ENCODE data around the gene DOCK9. TPM values are rescaled to one million over a fixed set of nuclear protein-coding genes. Genes with fewer than 3 reads are reported as not detected.
A peak's percentile ranks its signal among the peaks of the same experiment; 100 is the strongest.

DOCK9 gene
- polyA plus RNA-seq, 1 of the 3 experiments (the other 2 are of a cell fraction): 16.6 TPM

DNA sequence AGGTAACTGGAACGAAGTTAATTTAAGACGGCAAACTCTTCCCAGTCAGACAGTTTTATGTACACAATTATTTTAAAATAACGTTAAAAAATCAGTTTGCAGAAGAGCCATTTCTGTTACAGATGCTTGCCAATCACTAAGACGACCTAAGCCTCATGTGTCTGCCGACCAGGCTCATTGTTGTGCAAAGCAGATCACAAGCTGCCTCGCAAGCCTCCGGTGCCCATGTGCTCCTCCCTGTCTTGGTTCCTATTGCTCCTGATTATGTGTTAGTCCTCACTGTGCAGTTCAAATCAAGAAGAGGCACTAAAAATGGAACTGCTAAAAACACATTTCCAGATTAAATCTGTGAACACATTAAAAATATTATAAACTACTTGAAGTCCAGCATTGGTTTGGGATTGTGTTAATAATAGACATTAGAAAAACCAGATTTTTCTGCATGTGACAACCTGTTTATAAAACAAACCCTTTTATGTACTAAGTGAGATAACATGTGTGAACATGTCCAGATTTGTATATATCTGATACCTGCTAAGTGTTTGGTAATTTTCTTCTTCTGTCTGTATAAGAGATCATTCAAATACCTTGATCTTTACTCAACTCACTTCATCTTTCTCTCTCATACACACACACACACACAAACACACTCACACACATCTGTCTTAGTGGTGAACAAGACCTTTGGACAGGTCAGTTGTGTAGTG, 143.5 kb downstream of the DOCK9 start:
- CTCF ChIA-PET: interaction anchor here (0.9 to 1.4 kb wide), 4 partner anchors 34 to 389 kb away, joined by 3 to 4 read pairs (median 3); no protein-coding TSS in a partner anchor
- H3K27ac ChIP-seq (ENCODE audit: low read depth in 2 of 2, low read length in 1 of 2): peak overlapping the region in 1 of 2 experiments; percentile 18; a peak in 1 of 4 replicates

More for the DNA sequence above, 143.5 kb downstream of the DOCK9 start:
- Histone ChIP-seq H3F3A (replicated peaks; ENCODE audit: insufficient read depth) (no peaks in the 10 kb centered on the region), H3K79me2 (ENCODE audit: insufficient read depth) (no peaks in the 10 kb centered on the region), H3K4me3 (ENCODE audit: low read depth in 2 of 2, low read length in 1 of 2) (no peak overlapping the region), H3K4me2 (no peak overlapping the region), H3K9me3 (no peaks in the 10 kb centered on the region), H3K4me1 (ENCODE audit: control insufficient read depth in 1 of 2, insufficient read depth in 2 of 2, low read depth in 1 of 2, low read length in 1 of 2) (peaks cover under 1 to 21% of the 10 kb centered on the region in 2 experiments; a peak in 3 of 4 replicates), H3K36me3 (replicated peaks in 1 of 2; ENCODE audit: control insufficient read depth in 1 of 2, insufficient read depth in 2 of 2, low read length in 1 of 2) (peaks cover 0 to 2% of the 10 kb centered on the region in 2 experiments), H3K9me2 (no peaks in the 10 kb centered on the region), H3K27me3 (ENCODE audit: insufficient read depth) (no peaks in the 10 kb centered on the region), H3K9ac (no peak overlapping the region), H4K20me1 (ENCODE audit: insufficient read depth) (no peaks in the 10 kb centered on the region), H2AFZ (ENCODE audit: low read depth) (no peak overlapping the region)
- no peak for TF ChIP-seq ELF1 (IDR thresholded peaks at IDR 0.05)
- TF ChIP-seq TCF12 (IDR thresholded peaks at IDR 0.05): no peak
- no peak for TF ChIP-seq PBX3 (IDR thresholded peaks at IDR 0.05)
- no peak for TF ChIP-seq POLR2AphosphoS5 (IDR thresholded peaks at IDR 0.05; ENCODE audit: low read depth, low read length)
- no peak for TF ChIP-seq RCOR1 (IDR thresholded peaks at IDR 0.05; ENCODE audit: low read length)
- TF ChIP-seq CTCF (IDR thresholded peaks at IDR 0.05): no peak
- no peak for TF ChIP-seq EP300 (IDR thresholded peaks at IDR 0.05; ENCODE audit: borderline replicate concordance in 1 of 2, low read depth in 1 of 2, low read length in 1 of 2)
- TF ChIP-seq REST (IDR thresholded peaks at IDR 0.05; ENCODE audit: low read depth, low read length): no peak
- TF ChIP-seq TAF1 (IDR thresholded peaks at IDR 0.05; ENCODE audit: borderline replicate concordance, low read depth, low read length): no peak
- no peak for TF ChIP-seq FOXJ3 (CRISPR knock-in tag; IDR thresholded peaks at IDR 0.05)
- no peak for TF ChIP-seq EZH2phosphoT487 (IDR thresholded peaks at IDR 0.05; ENCODE audit: borderline replicate concordance, low read depth)
- TF ChIP-seq, protein P1, sequence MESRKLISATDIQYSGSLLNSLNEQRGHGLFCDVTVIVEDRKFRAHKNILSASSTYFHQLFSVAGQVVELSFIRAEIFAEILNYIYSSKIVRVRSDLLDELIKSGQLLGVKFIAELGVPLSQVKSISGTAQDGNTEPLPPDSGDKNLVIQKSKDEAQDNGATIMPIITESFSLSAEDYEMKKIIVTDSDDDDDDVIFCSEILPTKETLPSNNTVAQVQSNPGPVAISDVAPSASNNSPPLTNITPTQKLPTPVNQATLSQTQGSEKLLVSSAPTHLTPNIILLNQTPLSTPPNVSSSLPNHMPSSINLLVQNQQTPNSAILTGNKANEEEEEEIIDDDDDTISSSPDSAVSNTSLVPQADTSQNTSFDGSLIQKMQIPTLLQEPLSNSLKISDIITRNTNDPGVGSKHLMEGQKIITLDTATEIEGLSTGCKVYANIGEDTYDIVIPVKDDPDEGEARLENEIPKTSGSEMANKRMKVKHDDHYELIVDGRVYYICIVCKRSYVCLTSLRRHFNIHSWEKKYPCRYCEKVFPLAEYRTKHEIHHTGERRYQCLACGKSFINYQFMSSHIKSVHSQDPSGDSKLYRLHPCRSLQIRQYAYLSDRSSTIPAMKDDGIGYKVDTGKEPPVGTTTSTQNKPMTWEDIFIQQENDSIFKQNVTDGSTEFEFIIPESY (IDR thresholded peaks at IDR 0.05; ENCODE audit: borderline replicate concordance, low read depth): no peak
- TF ChIP-seq SIN3A (IDR thresholded peaks at IDR 0.05; ENCODE audit: borderline replicate concordance, low read depth, low read length): no peak
- no peak for TF ChIP-seq NFIC (IDR thresholded peaks at IDR 0.05; ENCODE audit: borderline replicate concordance)
- TF ChIP-seq USF1 (IDR thresholded peaks at IDR 0.05; ENCODE audit: borderline replicate concordance, low read depth): no peak
- TF ChIP-seq GABPA (IDR thresholded peaks at IDR 0.05; ENCODE audit: low read depth): no peak
- no peak for DNase-seq
- 86% methylated on average over 7 of the region's 7 CpGs for WGBS (ENCODE audit: low lambda C conversion rate)
- POLR2A ChIA-PET: no interaction called here

Data from SK-N-SH (cell line).